Peyer's patch (tissue), 4 donors: ENCODE results near the gene LCK. TPM values are rescaled to one million over a fixed set of nuclear protein-coding genes. Genes with fewer than 3 reads are reported as not detected.
A peak's percentile ranks its signal among the peaks of the same experiment; 100 is the strongest.

Source experiments
- DNase-seq, 3 donors: peaks; one replicate each; pipeline ENCODE4 v3.0.0-alpha.2; 2017 to 2019
- H3K27ac ChIP-seq, 4 donors: fragments of 200-600 bp; sonication (generic); one replicate each; pipeline ENCODE4 v1.5.1; 2016 to 2019
- H3K27me3 ChIP-seq, 2 donors: fragments of 200-600 bp; sonication (generic); one replicate each; pipeline ENCODE4 v1.5.1; 2019
- H3K36me3 ChIP-seq, 3 donors: fragments of 200-600 bp; sonication (generic); one replicate each; pipeline ENCODE4 v1.5.1; 2016 to 2019
- H3K4me1 ChIP-seq, 4 donors: fragments of 200-600 bp; sonication (generic); one replicate each; pipeline ENCODE4 v1.5.1; 2016 to 2019
- H3K4me3 ChIP-seq, 4 donors: fragments of 200-600 bp; sonication (generic); 1 replicate in 3 of 4; 2 replicates in 1 of 4; pipeline ENCODE4 v1.5.1; 2016 to 2019; ENCODE audit warnings: mild to moderate bottlenecking in 1 of 4
- H3K9me3 ChIP-seq, 4 donors: fragments of 200-600 bp; sonication (generic); one replicate each; pipeline ENCODE4 v1.5.1; 2016 to 2019; ENCODE audit warnings: mild to moderate bottlenecking in 1 of 4
- POLR2A ChIP-seq, 2 donors: fragments of 450-650 bp; IDR thresholded peaks; one replicate each; pipeline ENCODE4 v1.5.1; 2017; ENCODE audit warnings: antibody characterized with exemption in 2 of 2, mild to moderate bottlenecking in 2 of 2, moderate library complexity in 2 of 2
- total RNA-seq, 4 donors: library from RNA; depleted of rRNA; stranded (reverse); fragments of >200 nt; gene quantifications; one replicate each; pipeline ENCODE4 v1.1.0, GENCODE V29; 2016
- TF ChIP-seq, protein P1 (sequence below), 6 experiments: fragments of 450-650 bp in 4 of 6; fragments of 200-600 bp in 2 of 6; sonication (generic) in 1 of 6; IDR thresholded peaks; one replicate each; pipeline ENCODE4 v1.5.1; 2017 to 2019; ENCODE audit warnings: antibody characterized with exemption in 6 of 6, mild to moderate bottlenecking in 3 of 6, moderate library complexity in 1 of 6

Gene LCK
- total RNA-seq, 4 donors from 2014 or later: 8.6 to 59.4 (median 12.4) TPM

DNA sequence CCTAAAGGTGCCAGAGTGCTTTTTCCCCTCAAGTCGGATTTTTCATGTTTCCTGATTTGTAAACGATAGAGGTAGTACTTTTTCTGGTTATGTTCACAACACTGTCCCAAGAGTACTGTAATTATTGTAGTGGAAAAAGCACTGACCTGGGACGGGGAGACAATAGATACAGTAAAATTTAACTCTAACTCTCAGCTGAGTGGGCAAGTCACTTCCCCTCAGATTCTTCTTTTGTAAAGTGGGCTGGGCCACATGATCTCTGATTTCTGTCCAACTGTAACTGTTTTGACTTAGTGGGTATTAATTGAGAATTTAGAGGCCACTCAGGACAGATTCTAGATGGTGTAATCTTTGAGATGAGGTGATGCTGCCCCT lies 65.8 kb downstream of the LCK start:
- DNase-seq: no peak
- no peaks in the 10 kb centered on the region for H3K27me3 ChIP-seq
- peak overlapping the region in 1 of 4 donors; percentile 74 for H3K27ac ChIP-seq
- TF ChIP-seq POLR2A (IDR thresholded peaks at IDR 0.05): no peak
- TF ChIP-seq, protein P1, sequence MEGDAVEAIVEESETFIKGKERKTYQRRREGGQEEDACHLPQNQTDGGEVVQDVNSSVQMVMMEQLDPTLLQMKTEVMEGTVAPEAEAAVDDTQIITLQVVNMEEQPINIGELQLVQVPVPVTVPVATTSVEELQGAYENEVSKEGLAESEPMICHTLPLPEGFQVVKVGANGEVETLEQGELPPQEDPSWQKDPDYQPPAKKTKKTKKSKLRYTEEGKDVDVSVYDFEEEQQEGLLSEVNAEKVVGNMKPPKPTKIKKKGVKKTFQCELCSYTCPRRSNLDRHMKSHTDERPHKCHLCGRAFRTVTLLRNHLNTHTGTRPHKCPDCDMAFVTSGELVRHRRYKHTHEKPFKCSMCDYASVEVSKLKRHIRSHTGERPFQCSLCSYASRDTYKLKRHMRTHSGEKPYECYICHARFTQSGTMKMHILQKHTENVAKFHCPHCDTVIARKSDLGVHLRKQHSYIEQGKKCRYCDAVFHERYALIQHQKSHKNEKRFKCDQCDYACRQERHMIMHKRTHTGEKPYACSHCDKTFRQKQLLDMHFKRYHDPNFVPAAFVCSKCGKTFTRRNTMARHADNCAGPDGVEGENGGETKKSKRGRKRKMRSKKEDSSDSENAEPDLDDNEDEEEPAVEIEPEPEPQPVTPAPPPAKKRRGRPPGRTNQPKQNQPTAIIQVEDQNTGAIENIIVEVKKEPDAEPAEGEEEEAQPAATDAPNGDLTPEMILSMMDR (IDR thresholded peaks at IDR 0.05): no peak
- H3K4me1 ChIP-seq: peaks cover 0 to 15% (median 9%) of the 10 kb centered on the region in 4 donors
- no peaks in the 10 kb centered on the region for H3K9me3 ChIP-seq
- H3K36me3 ChIP-seq: peaks cover 0 to 35% (median 0%) of the 10 kb centered on the region in 3 donors
- H3K4me3 ChIP-seq: peak overlapping the region in 1 of 4 donors; percentile 3

DNA sequence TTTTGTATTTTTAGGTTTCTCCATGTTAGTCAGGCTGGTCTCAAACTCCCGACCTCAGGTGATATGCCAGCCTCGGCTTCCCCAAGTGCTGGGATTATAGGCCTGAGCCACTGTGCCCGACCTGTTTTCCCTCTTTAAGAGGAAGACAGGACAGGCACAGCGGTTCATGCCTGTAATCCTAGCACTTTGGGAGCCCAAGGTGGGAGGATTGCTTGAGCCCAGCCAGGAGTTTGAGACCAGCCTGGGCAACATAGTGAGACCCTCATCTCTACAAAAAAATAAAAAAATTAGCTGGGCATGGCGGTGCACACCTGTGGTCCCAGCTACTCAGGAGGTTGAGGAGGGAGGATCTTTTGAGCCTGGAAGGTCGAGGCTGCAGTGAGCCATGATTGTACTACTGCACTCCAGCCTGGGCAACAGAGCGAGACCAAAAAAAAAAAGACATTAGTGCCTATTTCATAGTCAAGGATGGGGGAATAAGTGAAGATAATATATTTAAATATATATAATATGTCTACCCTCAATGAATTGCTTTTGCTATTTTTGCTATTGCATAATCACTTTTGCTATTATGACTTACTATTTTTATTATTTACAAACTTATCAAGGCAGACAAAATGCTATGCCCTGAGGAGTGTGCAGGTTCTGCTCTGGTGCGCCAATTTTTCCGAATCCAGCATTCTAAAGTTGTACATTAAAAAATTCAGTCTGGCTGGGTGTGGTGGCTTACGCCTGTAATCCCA lies 67.2 kb downstream of the LCK start:
- H3K9me3 ChIP-seq: no peaks in the 10 kb centered on the region
- DNase-seq: no peak
- peaks cover 3 to 25% (median 14%) of the 10 kb centered on the region in 4 donors for H3K4me1 ChIP-seq
- H3K27me3 ChIP-seq: no peaks in the 10 kb centered on the region
- TF ChIP-seq POLR2A (IDR thresholded peaks at IDR 0.05): no peak
- TF ChIP-seq, protein P1 (IDR thresholded peaks at IDR 0.05): no peak
- no peak overlapping the region for H3K27ac ChIP-seq
- peaks cover 0 to 35% (median 0%) of the 10 kb centered on the region in 3 donors for H3K36me3 ChIP-seq
- H3K4me3 ChIP-seq: no peak overlapping the region

DNA sequence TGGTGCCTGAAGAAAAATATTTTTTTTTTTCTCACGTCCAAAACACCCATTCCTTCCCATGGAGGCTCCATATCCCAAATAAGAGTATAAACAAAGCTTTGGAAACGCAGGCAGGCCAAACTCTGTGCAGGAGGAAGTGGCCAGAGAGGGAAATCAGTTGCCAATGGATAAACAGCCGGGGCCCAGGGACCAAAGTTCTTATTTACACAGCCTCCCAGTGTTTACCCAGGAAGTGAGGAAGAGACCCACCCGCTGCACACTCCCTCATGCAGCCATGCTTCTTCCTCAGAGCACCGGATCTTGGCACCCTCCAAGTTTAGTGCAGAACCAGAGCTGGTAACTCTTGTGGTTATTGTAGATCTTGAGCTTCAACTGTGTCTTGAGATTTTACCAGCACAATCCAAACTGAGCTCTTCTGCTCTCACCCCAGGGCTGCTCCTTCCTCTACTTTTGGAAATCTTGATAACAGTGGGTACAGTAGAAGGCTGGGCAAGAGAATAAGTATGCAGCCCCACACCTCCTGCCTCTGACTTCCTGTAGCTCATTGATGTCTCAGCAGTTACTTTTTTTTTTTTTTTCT lies 70.7 kb downstream of the LCK start:
- Histone ChIP-seq H3K27me3 (no peaks in the 10 kb centered on the region), H3K36me3 (peaks cover 0 to 57% (median 4%) of the 10 kb centered on the region in 3 donors), H3K4me1 (peaks cover 3 to 30% (median 16%) of the 10 kb centered on the region in 4 donors), H3K9me3 (no peaks in the 10 kb centered on the region), H3K27ac (peak overlapping the region; percentile 68 to 82 (median 71)), H3K4me3 (peak overlapping the region in 1 of 4 donors; percentile 6)
- DNase-seq: peak; percentile 42 to 87 (median 78)
- peak in 1 of 2 donors; percentile 24 for TF ChIP-seq POLR2A (IDR thresholded peaks at IDR 0.05)
- TF ChIP-seq, protein P1 (IDR thresholded peaks at IDR 0.05): no peak

DNA sequence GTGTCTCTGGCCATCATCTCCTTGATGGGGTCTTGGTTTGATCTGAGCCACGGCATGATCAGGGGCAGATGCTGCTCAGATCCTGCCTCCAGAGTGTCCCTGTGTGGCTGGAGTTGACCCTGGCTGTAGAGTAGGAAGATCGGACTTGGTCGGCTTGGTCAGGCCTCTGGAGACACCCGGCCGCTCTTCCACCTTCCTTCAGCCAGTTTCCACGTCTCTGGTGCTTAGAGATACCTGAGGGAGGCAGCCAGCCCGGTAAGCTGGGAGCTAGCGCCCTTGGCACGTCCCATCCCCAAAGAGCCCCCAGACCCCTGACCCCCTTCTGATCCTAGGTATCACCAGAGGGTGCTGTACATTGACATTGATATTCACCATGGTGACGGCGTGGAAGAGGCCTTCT lies 76.1 kb downstream of the LCK start:
- TF ChIP-seq POLR2A (IDR thresholded peaks at IDR 0.05): no peak
- TF ChIP-seq, protein P1 (IDR thresholded peaks at IDR 0.05): no peak
- H3K27me3 ChIP-seq: no peaks in the 10 kb centered on the region
- H3K36me3 ChIP-seq: peaks cover 4 to 78% (median 5%) of the 10 kb centered on the region in 3 donors
- peaks cover 0 to 13% (median 9%) of the 10 kb centered on the region in 4 donors for H3K4me1 ChIP-seq
- no peak for DNase-seq
- no peak overlapping the region for H3K4me3 ChIP-seq
- no peaks in the 10 kb centered on the region for H3K9me3 ChIP-seq
- H3K27ac ChIP-seq: no peak overlapping the region

DNA sequence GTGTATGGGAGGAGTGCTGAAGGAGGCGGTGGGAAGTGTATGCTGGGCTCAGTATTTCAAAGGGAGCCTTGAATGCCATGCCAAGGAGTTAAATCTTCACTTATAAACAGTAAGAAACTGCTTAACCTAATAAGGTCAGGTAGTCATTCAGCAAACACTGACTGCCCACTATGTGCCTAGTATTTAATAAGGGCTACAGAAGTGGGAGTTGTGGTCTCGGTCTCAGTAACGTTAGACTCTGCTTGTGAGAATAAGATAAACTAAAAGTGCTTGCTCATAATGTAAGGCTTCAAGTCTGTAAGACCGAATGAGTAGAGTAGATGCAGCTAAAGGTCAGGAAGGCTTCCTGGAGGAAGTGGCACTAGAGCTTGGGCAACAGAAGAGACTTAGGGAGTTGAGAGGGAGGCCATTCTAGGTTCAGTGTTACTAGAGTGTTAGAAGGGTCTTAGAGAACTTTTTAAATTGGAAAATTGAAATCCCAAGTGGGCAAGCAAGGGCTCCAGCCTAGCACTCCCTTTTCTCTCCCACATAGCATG lies 78.9 kb downstream of the LCK start:
- no peak overlapping the region for H3K27ac ChIP-seq
- no peaks in the 10 kb centered on the region for H3K27me3 ChIP-seq
- peaks cover 4 to 79% (median 5%) of the 10 kb centered on the region in 3 donors for H3K36me3 ChIP-seq
- H3K4me1 ChIP-seq: peaks cover 0 to 9% (median 6%) of the 10 kb centered on the region in 4 donors
- H3K9me3 ChIP-seq: no peaks in the 10 kb centered on the region
- TF ChIP-seq, protein P1 (IDR thresholded peaks at IDR 0.05): no peak
- no peak for TF ChIP-seq POLR2A (IDR thresholded peaks at IDR 0.05)
- no peak for DNase-seq
- H3K4me3 ChIP-seq: no peak overlapping the region
